ENCODE results near the gene LARP1B. TPM values are rescaled to one million over a fixed set of nuclear protein-coding genes. Genes with fewer than 3 reads are reported as not detected.

Gene LARP1B
- total and polyA plus RNA-seq, 9 of the 15 experiments (the other 6 are each of a cell fraction or from before 2014, with no cell fraction given), result 19.2 to 59.7 (median 37.9) TPM

DNA sequence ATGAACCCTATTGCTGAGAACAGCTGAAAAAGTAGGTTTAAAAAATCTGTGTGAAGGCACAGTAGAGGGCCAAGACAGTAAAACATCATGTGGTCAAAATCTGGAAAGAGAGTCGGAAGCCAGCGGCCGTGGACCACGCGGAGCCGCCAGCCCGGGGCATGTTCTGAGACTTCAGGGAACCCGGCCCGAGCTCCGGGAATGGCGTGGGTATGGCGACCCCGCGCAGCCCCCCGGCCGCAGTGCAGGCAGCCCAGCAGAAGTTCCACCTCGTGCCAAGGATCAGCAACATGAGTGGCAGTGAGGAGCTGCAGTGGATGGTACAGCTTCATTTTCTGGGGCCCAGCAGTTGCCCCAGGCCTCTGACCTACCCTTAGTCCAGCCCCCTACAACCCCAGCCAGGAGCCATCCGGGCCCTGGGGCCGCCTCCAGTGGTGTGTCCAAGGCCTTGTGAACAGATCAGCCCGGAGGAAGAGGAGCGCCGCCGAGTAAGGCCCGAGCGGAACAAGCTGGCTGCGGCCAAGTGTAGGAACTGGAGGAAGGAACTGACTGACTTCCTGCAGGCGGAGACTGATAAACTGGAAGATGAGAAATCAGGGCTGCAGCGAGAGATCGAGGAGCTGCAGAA lies 94.2 kb downstream of the LARP1B start:
- Histone ChIP-seq H2AFZ (ENCODE audit: low read depth, low read length) (no peak overlapping the region), H3K4me3 (no peak overlapping the region), H3K79me2 (ENCODE audit: control insufficient read depth, insufficient read depth, low read length) (no peaks in the 10 kb centered on the region), H3K36me3 (ENCODE audit: control insufficient read depth, insufficient read depth, low read length) (peaks cover 4% of the 10 kb centered on the region; the same call in 1 of the 3 replicates), H3K27me3 (ENCODE audit: control insufficient read depth in 2 of 2, insufficient read depth in 2 of 2, low read length in 2 of 2) (no peaks in the 10 kb centered on the region), H3K4me2 (ENCODE audit: insufficient read depth, low read length) (no peak overlapping the region), H3K9me3 (replicated peaks; ENCODE audit: control insufficient read depth, insufficient read depth, low read depth, low read length) (no peaks in the 10 kb centered on the region), H3K4me1 (replicated peaks in 1 of 2; ENCODE audit: control insufficient read depth in 2 of 2, insufficient read depth in 2 of 2, low read length in 2 of 2) (0 out of 5 replicates have a peak, but pooled peaks cover 0 to 5% of the 10 kb centered on the region in 2 experiments), H3K9me1 (ENCODE audit: control insufficient read depth, insufficient read depth, low read length) (no peaks in the 10 kb centered on the region), H3K9ac (ENCODE audit: insufficient read depth in 1 of 2, low read depth in 2 of 2, low read length in 2 of 2) (no peak overlapping the region), H3K27ac (ENCODE audit: extremely low read depth, low read depth, low read length) (no peak overlapping the region), H4K20me1 (replicated peaks; ENCODE audit: control insufficient read depth, insufficient read depth, low read length) (no peaks in the 10 kb centered on the region)
- intact Hi-C loops (cut with micrococcal nuclease), result no loop called here
- TF ChIP-seq RHOXF2B (CRISPR knock-in tag; conservative IDR thresholded peaks at IDR 0.05) (no peak), HCFC1 (IDR thresholded peaks at IDR 0.05; ENCODE audit: low read depth, low read length) (no peak), CREM (IDR thresholded peaks at IDR 0.05; ENCODE audit: low read depth) (no peak), MED1 (CRISPR knock-in tag; IDR thresholded peaks at IDR 0.05; ENCODE audit: borderline replicate concordance) (no peak), RNF2 (IDR thresholded peaks at IDR 0.05) (no peak), ZBED1 (IDR thresholded peaks at IDR 0.05) (no peak), NR2C2 (CRISPR knock-in tag; IDR thresholded peaks at IDR 0.05) (no peak), NR2C2 (tag; IDR thresholded peaks at IDR 0.05) (no peak), PTRF (tag; IDR thresholded peaks at IDR 0.05) (no peak), STAT5A (IDR thresholded peaks at IDR 0.05; ENCODE audit: borderline replicate concordance, low read length) (no peak), ZNF583 (CRISPR knock-in tag; IDR thresholded peaks at IDR 0.05) (no peak)
- TF ChIP-seq, protein P1, sequence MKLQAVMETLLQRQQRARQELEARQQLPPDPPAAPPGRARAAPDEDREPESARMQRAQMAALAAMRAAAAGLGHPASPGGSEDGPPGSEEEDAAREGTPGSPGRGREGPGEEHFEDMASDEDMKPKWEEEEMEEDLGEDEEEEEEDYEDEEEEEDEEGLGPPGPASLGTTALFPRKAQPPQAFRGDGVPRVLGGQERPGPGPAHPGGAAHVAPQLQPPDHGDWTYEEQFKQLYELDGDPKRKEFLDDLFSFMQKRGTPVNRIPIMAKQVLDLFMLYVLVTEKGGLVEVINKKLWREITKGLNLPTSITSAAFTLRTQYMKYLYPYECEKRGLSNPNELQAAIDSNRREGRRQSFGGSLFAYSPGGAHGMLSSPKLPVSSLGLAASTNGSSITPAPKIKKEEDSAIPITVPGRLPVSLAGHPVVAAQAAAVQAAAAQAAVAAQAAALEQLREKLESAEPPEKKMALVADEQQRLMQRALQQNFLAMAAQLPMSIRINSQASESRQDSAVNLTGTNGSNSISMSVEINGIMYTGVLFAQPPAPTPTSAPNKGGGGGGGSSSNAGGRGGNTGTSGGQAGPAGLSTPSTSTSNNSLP (IDR thresholded peaks at IDR 0.05; ENCODE audit: borderline replicate concordance, low read depth, low read length), result no peak
- TF ChIP-seq, protein P2, sequence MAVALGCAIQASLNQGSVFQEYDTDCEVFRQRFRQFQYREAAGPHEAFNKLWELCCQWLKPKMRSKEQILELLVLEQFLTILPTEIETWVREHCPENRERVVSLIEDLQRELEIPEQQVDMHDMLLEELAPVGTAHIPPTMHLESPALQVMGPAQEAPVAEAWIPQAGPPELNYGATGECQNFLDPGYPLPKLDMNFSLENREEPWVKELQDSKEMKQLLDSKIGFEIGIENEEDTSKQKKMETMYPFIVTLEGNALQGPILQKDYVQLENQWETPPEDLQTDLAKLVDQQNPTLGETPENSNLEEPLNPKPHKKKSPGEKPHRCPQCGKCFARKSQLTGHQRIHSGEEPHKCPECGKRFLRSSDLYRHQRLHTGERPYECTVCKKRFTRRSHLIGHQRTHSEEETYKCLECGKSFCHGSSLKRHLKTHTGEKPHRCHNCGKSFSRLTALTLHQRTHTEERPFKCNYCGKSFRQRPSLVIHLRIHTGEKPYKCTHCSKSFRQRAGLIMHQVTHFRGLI (CRISPR knock-in tag; IDR thresholded peaks at IDR 0.05), result no peak
- TF ChIP-seq, protein P3, sequence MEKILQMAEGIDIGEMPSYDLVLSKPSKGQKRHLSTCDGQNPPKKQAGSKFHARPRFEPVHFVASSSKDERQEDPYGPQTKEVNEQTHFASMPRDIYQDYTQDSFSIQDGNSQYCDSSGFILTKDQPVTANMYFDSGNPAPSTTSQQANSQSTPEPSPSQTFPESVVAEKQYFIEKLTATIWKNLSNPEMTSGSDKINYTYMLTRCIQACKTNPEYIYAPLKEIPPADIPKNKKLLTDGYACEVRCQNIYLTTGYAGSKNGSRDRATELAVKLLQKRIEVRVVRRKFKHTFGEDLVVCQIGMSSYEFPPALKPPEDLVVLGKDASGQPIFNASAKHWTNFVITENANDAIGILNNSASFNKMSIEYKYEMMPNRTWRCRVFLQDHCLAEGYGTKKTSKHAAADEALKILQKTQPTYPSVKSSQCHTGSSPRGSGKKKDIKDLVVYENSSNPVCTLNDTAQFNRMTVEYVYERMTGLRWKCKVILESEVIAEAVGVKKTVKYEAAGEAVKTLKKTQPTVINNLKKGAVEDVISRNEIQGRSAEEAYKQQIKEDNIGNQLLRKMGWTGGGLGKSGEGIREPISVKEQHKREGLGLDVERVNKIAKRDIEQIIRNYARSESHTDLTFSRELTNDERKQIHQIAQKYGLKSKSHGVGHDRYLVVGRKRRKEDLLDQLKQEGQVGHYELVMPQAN (IDR thresholded peaks at IDR 0.05; ENCODE audit: borderline replicate concordance), result no peak
- TF ChIP-seq, protein P4, sequence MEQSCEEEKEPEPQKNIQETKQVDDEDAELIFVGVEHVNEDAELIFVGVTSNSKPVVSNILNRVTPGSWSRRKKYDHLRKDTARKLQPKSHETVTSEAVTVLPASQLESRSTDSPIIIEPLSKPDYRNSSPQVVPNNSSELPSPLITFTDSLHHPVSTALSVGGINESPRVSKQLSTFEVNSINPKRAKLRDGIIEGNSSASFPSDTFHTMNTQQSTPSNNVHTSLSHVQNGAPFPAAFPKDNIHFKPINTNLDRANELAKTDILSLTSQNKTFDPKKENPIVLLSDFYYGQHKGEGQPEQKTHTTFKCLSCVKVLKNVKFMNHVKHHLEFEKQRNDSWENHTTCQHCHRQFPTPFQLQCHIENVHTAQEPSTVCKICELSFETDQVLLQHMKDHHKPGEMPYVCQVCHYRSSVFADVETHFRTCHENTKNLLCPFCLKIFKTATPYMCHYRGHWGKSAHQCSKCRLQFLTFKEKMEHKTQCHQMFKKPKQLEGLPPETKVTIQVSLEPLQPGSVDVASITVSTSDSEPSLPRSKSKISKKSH (CRISPR knock-in tag; IDR thresholded peaks at IDR 0.05), result no peak
- no TSS peak for BruUV-seq (replicated peaks)
- in situ Hi-C loops (cut with MboI), result no loop called here
- ChIA-PET POLR2A (no interaction called here), CTCF (ENCODE audit: low intra/inter-chr PET ratio) (no interaction called here)
- WGBS (ENCODE audit: insufficient coverage, low coverage, missing lambda C conversion rate), result 95% methylated on average over 17 of the region's 29 CpGs
- ATAC-seq (no peak), FAIRE-seq (no peak), DNase-seq (ENCODE audit: extremely low read depth in 1 of 4, low spot score in 3 of 4) (no peak)
